Mammary epithelial cell (primary cell): ENCODE data around the gene INPP5A.

Source experiments
- EZH2 ChIP-seq: IDR thresholded peaks from 2 replicates; pipeline ENCODE4 v1.6.1; 2012; ENCODE audit warnings: low read length, inconsistent platforms, borderline replicate concordance
- TF ChIP-seq, protein P1 (sequence below), 2 donors: IDR thresholded peaks in 1 of 2; conservative IDR thresholded peaks in 1 of 2; 2 replicates each; pipeline ENCODE4 v1.5.1; 2011 to 2012; ENCODE audit warnings: inconsistent platforms in 2 of 2, low read length in 2 of 2, mild to moderate bottlenecking in 2 of 2, control low read depth in 1 of 2, low read depth in 1 of 2; ENCODE audit not compliant: insufficient read depth in 1 of 2; ENCODE audit errors: extremely low read depth in 1 of 2

GRCh38 chr10:132805599-132805998 is 268.0 kb downstream of the INPP5A start:
- TF ChIP-seq, protein P1, sequence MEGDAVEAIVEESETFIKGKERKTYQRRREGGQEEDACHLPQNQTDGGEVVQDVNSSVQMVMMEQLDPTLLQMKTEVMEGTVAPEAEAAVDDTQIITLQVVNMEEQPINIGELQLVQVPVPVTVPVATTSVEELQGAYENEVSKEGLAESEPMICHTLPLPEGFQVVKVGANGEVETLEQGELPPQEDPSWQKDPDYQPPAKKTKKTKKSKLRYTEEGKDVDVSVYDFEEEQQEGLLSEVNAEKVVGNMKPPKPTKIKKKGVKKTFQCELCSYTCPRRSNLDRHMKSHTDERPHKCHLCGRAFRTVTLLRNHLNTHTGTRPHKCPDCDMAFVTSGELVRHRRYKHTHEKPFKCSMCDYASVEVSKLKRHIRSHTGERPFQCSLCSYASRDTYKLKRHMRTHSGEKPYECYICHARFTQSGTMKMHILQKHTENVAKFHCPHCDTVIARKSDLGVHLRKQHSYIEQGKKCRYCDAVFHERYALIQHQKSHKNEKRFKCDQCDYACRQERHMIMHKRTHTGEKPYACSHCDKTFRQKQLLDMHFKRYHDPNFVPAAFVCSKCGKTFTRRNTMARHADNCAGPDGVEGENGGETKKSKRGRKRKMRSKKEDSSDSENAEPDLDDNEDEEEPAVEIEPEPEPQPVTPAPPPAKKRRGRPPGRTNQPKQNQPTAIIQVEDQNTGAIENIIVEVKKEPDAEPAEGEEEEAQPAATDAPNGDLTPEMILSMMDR (conservative IDR thresholded peaks at IDR 0.05 in 1 of 2, IDR thresholded peaks at IDR 0.05 in 1 of 2; ENCODE audit: extremely low read depth in 1 of 2, insufficient read depth in 1 of 2, low read depth in 1 of 2, low read length in 2 of 2): no peak
- no peak for TF ChIP-seq EZH2
